Heart right ventricle (tissue), 16 donors: ENCODE results near the gene SLC25A13. TPM values are rescaled to one million over a fixed set of nuclear protein-coding genes. Genes with fewer than 3 reads are reported as not detected.

Source experiments
- ATAC-seq, 8 donors: fragments of 200-7000 bp; cut with Tn5 transposase; one replicate each; pipeline ENCODE4 v1.9.1; 2020; ENCODE audit warnings: mild to moderate bottlenecking in 8 of 8, moderate library complexity in 8 of 8, moderate number of reproducible peaks in 1 of 8
- DNase-seq, 2 donors: peaks; one replicate each; pipeline ENCODE4 v3.0.0-alpha.2; 2020
- H3K27ac ChIP-seq, 10 donors: fragments of 200-600 bp; sonication (generic) in 2 of 10; one replicate each; pipeline versions ENCODE4 v1.5.0 to v1.8.0; 2020 to 2022; ENCODE audit warnings: mild to moderate bottlenecking in 3 of 10
- H3K27me3 ChIP-seq, 7 donors: fragments of 200-600 bp; one replicate each; pipeline ENCODE4 v1.8.0; 2021 to 2022; ENCODE audit warnings: mild to moderate bottlenecking in 2 of 7
- H3K36me3 ChIP-seq, 9 donors: fragments of 200-600 bp; sonication (generic) in 1 of 9; one replicate each; pipeline versions ENCODE4 v1.5.0 to v1.8.0; 2020 to 2022; ENCODE audit warnings: mild to moderate bottlenecking in 2 of 9
- H3K4me1 ChIP-seq, 9 donors: fragments of 200-600 bp; sonication (generic) in 1 of 9; one replicate each; pipeline versions ENCODE4 v1.5.0 to v1.8.0; 2020 to 2022; ENCODE audit warnings: mild to moderate bottlenecking in 4 of 9
- H3K4me3 ChIP-seq, 10 donors: fragments of 200-600 bp; sonication (generic) in 2 of 10; one replicate each; pipeline versions ENCODE4 v1.5.0 to v1.8.0; 2020 to 2022; ENCODE audit warnings: mild to moderate bottlenecking in 7 of 10, moderate library complexity in 2 of 10
- H3K9me3 ChIP-seq, 11 donors: fragments of 200-600 bp in 10 of 11; sonication (generic) in 2 of 11; one replicate each; pipeline versions ENCODE4 v1.5.0 to v1.8.0; 2013 to 2022; ENCODE audit warnings: mild to moderate bottlenecking in 2 of 11, control low read depth in 1 of 11, moderate library complexity in 1 of 11
- CTCF ChIP-seq, 9 donors: fragments of 200-600 bp; sonication (generic) in 2 of 9; IDR thresholded peaks; one replicate each; pipeline versions ENCODE4 v1.5.0 to v1.8.0; 2021 to 2022; ENCODE audit warnings: antibody characterized with exemption in 9 of 9, mild to moderate bottlenecking in 5 of 9, moderate library complexity in 1 of 9
- WGBS, 2 donors: extraction: QIAGEN DNeasy Blood & Tissue Kit; methylation state at CpG; one replicate each; pipeline ENCODE4 v1.1.7; 2013; ENCODE audit warnings: inconsistent platforms in 1 of 2; 5-methylcytosine and 5-hydroxymethylcytosine counted together
- intact Hi-C, 10 donors: fragments of 100-400 bp; cut with DNase I; formaldehyde crosslinking; loops; one replicate each; pipeline versions ENCODE4 v1.11.1 to v1.14.2; 2022
- microRNA-seq, 2 donors: library from miRNA; unstranded; fragments of <30 nt; microRNA quantifications; one replicate each; pipeline ENCODE4 v1.2.0, GENCODE V29; 2021
- polyA plus RNA-seq, 2 donors: library from polyadenylated mRNA; stranded (reverse); fragments of 200-250 nt; gene quantifications; one replicate each; pipeline ENCODE4 v1.2.3, GENCODE V29; 2013
- total RNA-seq, 10 donors: library from RNA; stranded (reverse); fragmentation: NEBNext Ultra II Directional in 3 of 10; extraction: Animal tissue kit (Norgen Biotek cat#: 25700) in 3 of 10; gene quantifications; one replicate each; pipeline versions ENCODE4 v1.2.1 to v1.2.4, GENCODE V29; 2021 to 2023
- donor health status: Arrhythmogenic right ventricular cardiomyopathy.
- donor health status: ischemic (EF 13 %, LVEDD 7.1; RV severe dilation, severe dysfunction).
- donor health status: healthy with polysubstance abuse.
- donor health status: DM: no; HTN: yes; CAD: no.
- donor health status: DM: no; HTN: no; CAD: no.
- donor health status: ischemic (EF 25% LVEDD 6.9; RV normal size, moderate dysfunction).
- donor health status: ischemic (EF 25% LVEDD 5.7; RV mildly dilated, moderate dysfunction).
- donor health status: healthy.
- donor health status: DM: yes; HTN: yes; CAD: no.
- donor health status: Ischemic cardiomyopathy.
- donor health status: ischemic (EF 35%, LVEDD 5.7; RV mildly dilated, moderate dysfunction).
- donor health status: nonischemic (EF 11% LVEDD 7.7; RV severe dilation, severe dysfunction).
- donor health status: DM: yes; HTN: yes; CAD: no.
- donor health status: PGD.
- donor health status: ischemic (EF 29% LVEDD 5.4; RV normal size, mild dysfunction).
- donor health status: nonischemic (EF 23%, LVEDD 6.1; RV moderate dilation, normal function).

The SLC25A13 gene
- total and polyA plus RNA-seq, 12 donors = 5.2 to 15.3 (median 8.7) TPM

- no peaks in the 10 kb centered on the region for H3K9me3 ChIP-seq
- no peak overlapping the region for H3K27ac ChIP-seq
- peaks cover 0 to 39% (median 0%) of the 10 kb centered on the region in 7 donors for H3K27me3 ChIP-seq
- WGBS, 2 donors = 1 to 2% methylated on average over 47 of the region's 47 CpGs
- ATAC-seq = peak; percentile 91 to 98 (median 96)
- peak; percentile 67 to 89 (median 83) for TF ChIP-seq CTCF (IDR thresholded peaks at IDR 0.05)
- peak overlapping the region; percentile 25 to 66 (median 60) for H3K4me3 ChIP-seq
- intact Hi-C loops = loop anchor here (1.0 to 10.0 kb wide), 8 partner anchors 151 to 953 kb away; partner anchors contain the start of gene DLX5 (in 1 of the 10)
- H3K4me1 ChIP-seq = peaks cover 0 to 13% (median 5%) of the 10 kb centered on the region in 9 donors
- no peaks in the 10 kb centered on the region for H3K36me3 ChIP-seq
- peak; percentile 50 to 57 for DNase-seq
Observed at GRCh38 chr7:96075510-96076349, 246.2 kb downstream of the SLC25A13 start.

GRCh38 chr7:96074871-96075270 is 247.0 kb downstream of the SLC25A13 start:
- peaks cover 0 to 13% (median 5%) of the 10 kb centered on the region in 9 donors for H3K4me1 ChIP-seq
- no peak overlapping the region for H3K27ac ChIP-seq
- peaks cover 0 to 39% (median 0%) of the 10 kb centered on the region in 7 donors for H3K27me3 ChIP-seq
- no peak for TF ChIP-seq CTCF (IDR thresholded peaks at IDR 0.05)
- intact Hi-C loops = loop anchor here (1.0 to 10.0 kb wide), 8 partner anchors 150 to 954 kb away; partner anchors contain the start of gene DLX5 (in 1 of the 10)
- no peak overlapping the region for H3K4me3 ChIP-seq
- no peaks in the 10 kb centered on the region for H3K36me3 ChIP-seq
- no peaks in the 10 kb centered on the region for H3K9me3 ChIP-seq
- ATAC-seq (no peak), DNase-seq (no peak)
- 53 to 56% methylated on average over 1 of the region's 1 CpG for WGBS, 2 donors

Small RNAs within 50 kb of the gene (microRNA-seq; reads per million reads assigned to microRNA genes)
- 0 reads per million in 2 donors for gene MIR591
